Measurements from ENCODE around the gene SVIP. TPM values are rescaled to one million over a fixed set of nuclear protein-coding genes. Genes with fewer than 3 reads are reported as not detected.

The SVIP gene
- polyA plus RNA-seq, 3 donors, result 1.0 to 3.1 (median 2.6) TPM

GRCh38 chr11:22787055-22787454 is 42.5 kb downstream of the SVIP start:
- no peak overlapping the region for H2AFZ ChIP-seq (ENCODE audit: insufficient read depth, low read depth, low read length, poor library complexity, severe bottlenecking)
- H3K36me3 Mint-ChIP-seq, result no peaks in the 10 kb centered on the region
- no CpG with 5 or more reads among the region's 2 CpGs for WGBS (ENCODE audit: insufficient coverage)
- peaks cover 0 to 2% (median 0%) of the 10 kb centered on the region in 7 donors for H3K9me3 Mint-ChIP-seq
- H3K27me3 Mint-ChIP-seq (ENCODE audit: low read depth in 3 of 3), result peaks cover 0 to 2% (median 0%) of the 10 kb centered on the region in 3 donors
- H3K4me3 Mint-ChIP-seq, result no peak overlapping the region
- H3K4me1 Mint-ChIP-seq, result no peaks in the 10 kb centered on the region
- no peaks in the 10 kb centered on the region for H3K27me3 ChIP-seq (ENCODE audit: control insufficient read depth in 2 of 2, insufficient read depth in 2 of 2, low read length in 2 of 2)
- no peak overlapping the region for H3K4me3 ChIP-seq (replicated peaks in 1 of 3; ENCODE audit: low read depth in 2 of 3, low read length in 3 of 3)
- no peak overlapping the region for H3K4me2 ChIP-seq (replicated peaks; ENCODE audit: extremely low read depth, low read length, poor library complexity, severe bottlenecking)
- H3K4me1 ChIP-seq (ENCODE audit: control insufficient read depth in 1 of 2, insufficient read depth in 2 of 2, low read length in 2 of 2), result no peaks in the 10 kb centered on the region
- H3K79me2 ChIP-seq (ENCODE audit: insufficient read depth, low read length), result no peaks in the 10 kb centered on the region
- H3K9ac ChIP-seq (ENCODE audit: insufficient read depth, low read length, poor library complexity, severe bottlenecking), result no peak overlapping the region
- H3K36me3 ChIP-seq (replicated peaks in 1 of 2; ENCODE audit: control insufficient read depth in 1 of 2, insufficient read depth in 2 of 2, low read length in 2 of 2), result no peaks in the 10 kb centered on the region
- no peak for DNase-seq
- H3K27ac ChIP-seq (ENCODE audit: low read depth in 1 of 2, low read length in 2 of 2), result no peak overlapping the region
- no peak for TF ChIP-seq CTCF (IDR thresholded peaks at IDR 0.05)
- intact Hi-C loops (cut with micrococcal nuclease), result loop anchor here in 1 of 2 donors (10.0 kb wide), 1 partner anchor 452 kb away; the partner anchor contains the start of gene SLC17A6
- H3K9me3 ChIP-seq (replicated peaks in 1 of 2; ENCODE audit: control insufficient read depth in 1 of 2, insufficient read depth in 1 of 2, low read length in 2 of 2), result no peaks in the 10 kb centered on the region
- no peak overlapping the region for H3K27ac Mint-ChIP-seq
- H4K20me1 ChIP-seq (ENCODE audit: insufficient read depth, low read length), result no peaks in the 10 kb centered on the region

- Histone ChIP-seq H4K20me1 (ENCODE audit: insufficient read depth, low read length) (no peaks in the 10 kb centered on the region), H3K4me1 (ENCODE audit: control insufficient read depth in 1 of 2, insufficient read depth in 2 of 2, low read length in 2 of 2) (no peaks in the 10 kb centered on the region), H3K9me3 (replicated peaks in 1 of 2; ENCODE audit: control insufficient read depth in 1 of 2, insufficient read depth in 1 of 2, low read length in 2 of 2) (no peaks in the 10 kb centered on the region), H3K36me3 (replicated peaks in 1 of 2; ENCODE audit: control insufficient read depth in 1 of 2, insufficient read depth in 2 of 2, low read length in 2 of 2) (no peaks in the 10 kb centered on the region), H3K4me2 (replicated peaks; ENCODE audit: extremely low read depth, low read length, poor library complexity, severe bottlenecking) (no peak overlapping the region), H3K9ac (ENCODE audit: insufficient read depth, low read length, poor library complexity, severe bottlenecking) (no peak overlapping the region), H3K27me3 (ENCODE audit: control insufficient read depth in 2 of 2, insufficient read depth in 2 of 2, low read length in 2 of 2) (no peaks in the 10 kb centered on the region), H2AFZ (ENCODE audit: insufficient read depth, low read depth, low read length, poor library complexity, severe bottlenecking) (no peak overlapping the region), H3K4me3 (replicated peaks in 1 of 3; ENCODE audit: low read depth in 2 of 3, low read length in 3 of 3) (no peak overlapping the region), H3K79me2 (ENCODE audit: insufficient read depth, low read length) (no peaks in the 10 kb centered on the region), H3K27ac (ENCODE audit: low read depth in 1 of 2, low read length in 2 of 2) (no peak overlapping the region)
- H3K27me3 Mint-ChIP-seq (ENCODE audit: low read depth in 3 of 3), result no peaks in the 10 kb centered on the region
- WGBS (ENCODE audit: insufficient coverage), result 92% methylated on average over 2 of the region's 3 CpGs
- no peaks in the 10 kb centered on the region for H3K36me3 Mint-ChIP-seq
- peaks cover 0 to 2% (median 0%) of the 10 kb centered on the region in 7 donors for H3K9me3 Mint-ChIP-seq
- H3K27ac Mint-ChIP-seq, result no peak overlapping the region
- intact Hi-C loops (cut with micrococcal nuclease), result loop anchor here in 1 of 2 donors (10.0 kb wide), 1 partner anchor 452 kb away; the partner anchor contains the start of gene SLC17A6
- H3K4me3 Mint-ChIP-seq, result no peak overlapping the region
- H3K4me1 Mint-ChIP-seq, result no peaks in the 10 kb centered on the region
- no peak for DNase-seq
- TF ChIP-seq CTCF (IDR thresholded peaks at IDR 0.05), result no peak
Observed at GRCh38 chr11:22786475-22786874, 43.1 kb downstream of the SVIP start.

Measured in CD14-positive monocyte (primary cell).